Activated CD4-positive, alpha-beta T cell treated with anti-CD3 and anti-CD28 coated beads, Interleukin-2, amount 10 ng/mL, durations not matched to agents 24 days and 14 days (primary cell): ENCODE measurements around the gene CEP89. TPM values are rescaled to one million over a fixed set of nuclear protein-coding genes. Genes with fewer than 3 reads are reported as not detected.
"Not testable (repeated sequence)": the region's sequence is repeated elsewhere in the genome, so short reads cannot be mapped to it uniquely, and the experiment has no call there.

Source experiments
- DNase-seq: peaks from one replicate; pipeline ENCODE4 v3.0.0; 2022
- H3K27ac Mint-ChIP-seq: one replicate; pipeline ENCODE4 v1.8.0; 2022; ENCODE audit warnings: mild to moderate bottlenecking, mixed read lengths
- H3K27me3 Mint-ChIP-seq: one replicate; pipeline ENCODE4 v1.8.0; 2022; ENCODE audit warnings: mixed read lengths
- H3K36me3 Mint-ChIP-seq: one replicate; pipeline ENCODE4 v1.8.0; 2022; ENCODE audit warnings: low read depth, mild to moderate bottlenecking, mixed read lengths
- H3K4me1 Mint-ChIP-seq: one replicate; pipeline ENCODE4 v1.8.0; 2021; ENCODE audit warnings: mixed read lengths
- H3K4me3 Mint-ChIP-seq: one replicate; pipeline ENCODE4 v1.8.0; 2022; ENCODE audit warnings: mild to moderate bottlenecking, moderate library complexity, mixed read lengths
- H3K9me3 Mint-ChIP-seq: one replicate; pipeline ENCODE4 v1.8.0; 2021; ENCODE audit warnings: mixed read lengths
- intact Hi-C: fragments of 100-400 bp; cut with micrococcal nuclease; formaldehyde crosslinking; loops from one replicate; pipeline ENCODE4 v1.15.1; 2023
- total RNA-seq: library from RNA; stranded (reverse); gene quantifications from 2 replicates; pipeline ENCODE4 v1.2.3, GENCODE V29; 2022

The CEP89 gene
- total RNA-seq, 1 donor from 2014 or later, result 16.9 TPM

DNA sequence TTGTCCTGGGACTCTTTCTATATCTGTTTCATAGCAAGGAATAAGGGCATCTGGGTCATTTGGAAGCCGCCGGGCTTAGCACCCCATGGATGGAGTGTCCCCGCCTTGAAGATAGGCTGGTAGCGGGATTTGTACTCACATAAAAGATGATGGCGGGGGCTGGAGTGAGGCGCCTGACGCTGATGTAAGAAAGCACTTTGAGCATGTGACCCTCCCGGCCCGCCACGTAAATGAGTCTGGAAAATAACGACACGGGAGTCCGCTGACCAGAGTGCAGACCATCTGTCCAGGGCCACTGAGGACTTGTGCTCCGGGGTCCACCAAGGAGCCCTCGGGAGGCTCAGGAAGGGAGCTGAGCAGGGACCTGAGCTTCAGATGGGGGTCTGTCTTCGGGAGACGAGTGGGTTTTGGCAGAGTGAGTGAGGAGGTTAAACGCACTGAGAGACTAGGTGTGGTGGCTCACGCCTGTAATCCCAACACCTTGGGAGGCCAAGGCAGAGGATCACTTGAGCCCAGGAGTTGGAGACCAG, 128.0 kb downstream of the CEP89 start:
- Mint-ChIP-seq H3K27me3 (no peaks in the 10 kb centered on the region), H3K27ac (no peak overlapping the region), H3K4me1 (no peaks in the 10 kb centered on the region), H3K9me3 (peaks cover 6% of the 10 kb centered on the region), H3K4me3 (no peak overlapping the region), H3K36me3 (no peaks in the 10 kb centered on the region)
- intact Hi-C loops, result no loop called here
- no peak for DNase-seq

DNA sequence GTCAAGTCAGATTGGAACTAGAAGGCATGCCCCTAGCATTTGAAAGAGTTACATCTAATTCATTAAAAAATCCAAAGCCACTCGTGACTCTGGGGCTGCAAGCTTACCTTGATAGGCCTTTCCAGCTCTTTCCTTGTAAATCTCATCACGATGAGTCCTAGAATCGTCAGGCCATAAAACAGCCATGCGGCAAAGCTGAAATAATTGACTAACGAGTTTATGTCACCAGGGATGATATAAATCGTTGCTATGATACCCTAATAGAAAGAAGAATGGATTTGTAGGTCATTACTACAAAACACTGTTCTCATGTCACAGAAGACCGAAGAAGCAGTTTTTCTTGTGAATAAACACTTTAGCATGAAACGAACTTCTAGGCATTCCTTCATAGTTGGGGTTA, 129.7 kb downstream of the CEP89 start:
- no peaks in the 10 kb centered on the region for H3K36me3 Mint-ChIP-seq
- H3K4me1 Mint-ChIP-seq, result peaks cover 4% of the 10 kb centered on the region
- intact Hi-C loops, result no loop called here
- no peak for DNase-seq
- H3K27me3 Mint-ChIP-seq, result no peaks in the 10 kb centered on the region
- no peak overlapping the region for H3K4me3 Mint-ChIP-seq
- H3K27ac Mint-ChIP-seq, result no peak overlapping the region
- H3K9me3 Mint-ChIP-seq, result peaks cover 6% of the 10 kb centered on the region

DNA sequence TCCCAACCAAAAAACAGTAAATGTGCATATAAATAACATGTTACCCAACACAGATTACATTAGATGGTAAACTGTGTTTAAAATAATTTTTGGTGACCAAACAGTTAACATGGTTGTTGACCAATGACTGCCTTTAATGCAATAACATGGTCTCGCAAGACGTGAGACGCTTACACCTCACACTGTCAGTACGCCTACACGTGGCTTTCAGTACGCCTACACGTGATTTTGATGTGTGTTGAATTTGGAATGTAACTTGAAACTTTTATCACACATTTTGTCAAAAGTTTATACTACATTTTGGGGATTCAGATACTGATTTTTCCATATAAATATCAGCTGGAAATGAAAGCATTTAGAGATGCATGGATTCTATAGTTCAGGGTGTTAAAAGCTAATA, 134.2 kb downstream of the CEP89 start:
- Mint-ChIP-seq H3K36me3 (no peaks in the 10 kb centered on the region), H3K9me3 (peaks cover 6% of the 10 kb centered on the region), H3K27ac (no peak overlapping the region), H3K27me3 (no peaks in the 10 kb centered on the region), H3K4me1 (peaks cover 4% of the 10 kb centered on the region), H3K4me3 (no peak overlapping the region)
- DNase-seq, result no peak
- intact Hi-C loops, result no loop called here

DNA sequence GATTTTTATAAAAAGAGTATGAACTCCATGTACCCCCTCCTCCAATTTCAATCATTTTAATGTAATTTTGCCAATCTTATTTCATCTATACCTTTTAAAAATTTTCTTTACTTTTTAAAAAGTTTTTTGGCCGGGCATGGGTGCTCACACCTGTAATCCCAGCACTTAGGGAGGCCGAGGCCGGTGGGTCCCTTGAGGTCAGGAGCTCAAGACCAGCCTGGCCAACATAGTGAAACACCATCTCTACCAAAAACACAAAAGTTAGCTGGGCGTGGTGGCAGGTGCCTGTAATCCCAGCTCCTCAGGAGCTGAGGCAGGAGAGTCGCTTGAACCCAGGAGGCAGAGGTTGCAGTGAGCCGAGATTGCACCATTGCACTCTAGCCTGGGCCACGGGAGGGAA, 138.4 kb downstream of the CEP89 start:
- H3K4me1 Mint-ChIP-seq, result not testable (repeated sequence)

DNA sequence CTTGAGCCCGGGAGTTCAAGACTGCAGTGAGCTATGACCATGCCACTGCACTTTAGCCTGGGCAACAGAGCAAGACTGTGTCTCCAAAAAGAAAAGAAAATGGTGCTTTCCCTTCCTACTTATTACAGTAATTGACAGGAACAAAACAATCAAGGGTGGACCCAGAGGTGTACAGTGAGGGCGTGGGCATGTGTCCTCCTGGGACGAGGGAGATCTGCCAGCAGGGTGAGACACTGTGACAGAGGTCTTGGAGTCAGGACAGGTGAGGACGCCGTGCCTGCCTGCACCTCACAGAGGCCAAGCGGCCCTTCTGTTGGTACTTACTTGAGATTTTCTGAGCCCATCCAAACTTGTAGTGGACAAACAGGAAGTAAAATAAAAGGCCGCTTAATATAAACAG, 138.9 kb downstream of the CEP89 start:
- intact Hi-C loops, H3K4me3 Mint-ChIP-seq, H3K36me3 Mint-ChIP-seq, H3K27me3 Mint-ChIP-seq, DNase-seq, H3K9me3 Mint-ChIP-seq, H3K27ac Mint-ChIP-seq, H3K4me1 Mint-ChIP-seq: not testable (repeated sequence)

More for the DNA sequence above, 138.4 kb downstream of the CEP89 start:
- H3K27me3 Mint-ChIP-seq, H3K4me3 Mint-ChIP-seq, DNase-seq, H3K27ac Mint-ChIP-seq, intact Hi-C loops, H3K9me3 Mint-ChIP-seq, H3K36me3 Mint-ChIP-seq: not testable (repeated sequence)

DNA sequence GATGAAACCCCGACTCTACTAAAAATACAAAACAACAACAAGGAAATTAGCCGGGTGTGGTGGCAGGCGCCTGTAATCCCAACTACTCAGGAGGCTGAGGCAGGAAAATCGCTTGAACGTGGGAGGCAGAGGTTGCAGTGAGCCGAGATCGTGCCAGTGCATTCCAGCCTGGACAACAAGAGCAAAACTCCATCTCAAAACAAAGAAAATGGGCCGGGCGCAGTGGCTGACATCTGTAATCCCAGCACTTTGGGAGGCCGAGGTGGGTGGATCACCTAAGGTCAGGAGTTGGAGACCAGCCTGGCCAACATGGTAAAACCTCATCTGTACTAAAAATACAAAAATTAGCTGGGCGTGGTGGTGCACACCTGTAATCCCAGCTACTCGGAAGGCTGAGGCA, 139.7 kb downstream of the CEP89 start:
- H3K27me3 Mint-ChIP-seq, intact Hi-C loops, H3K4me1 Mint-ChIP-seq, DNase-seq, H3K9me3 Mint-ChIP-seq, H3K36me3 Mint-ChIP-seq, H3K4me3 Mint-ChIP-seq, H3K27ac Mint-ChIP-seq: not testable (repeated sequence)

DNA sequence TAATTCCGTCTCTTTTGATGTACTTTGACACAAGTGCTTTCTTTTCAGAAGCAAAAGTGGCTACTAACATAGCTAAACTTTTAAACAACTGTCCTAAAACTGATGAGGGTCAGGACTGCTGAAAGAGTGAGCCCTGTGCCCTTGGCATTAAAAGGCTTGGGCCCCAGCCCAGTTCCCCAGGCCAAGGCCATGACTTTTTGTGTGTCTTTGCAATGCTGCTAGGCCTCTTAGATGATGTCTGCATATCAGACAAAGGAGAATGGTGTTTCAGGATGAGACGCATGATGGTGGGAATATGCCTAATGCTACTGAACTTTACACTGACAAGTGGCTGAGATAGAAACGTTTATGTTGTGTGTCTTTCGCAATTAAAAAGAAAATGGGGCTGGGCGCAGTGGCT, 140.1 kb downstream of the CEP89 start:
- H3K36me3 Mint-ChIP-seq, result no peaks in the 10 kb centered on the region
- H3K27me3 Mint-ChIP-seq, result peaks cover 9% of the 10 kb centered on the region
- intact Hi-C loops, result no loop called here
- H3K4me1 Mint-ChIP-seq, result peaks cover 5% of the 10 kb centered on the region
- no peak for DNase-seq
- H3K27ac Mint-ChIP-seq, result no peak overlapping the region
- no peak overlapping the region for H3K4me3 Mint-ChIP-seq
- H3K9me3 Mint-ChIP-seq, result no peaks in the 10 kb centered on the region

DNA sequence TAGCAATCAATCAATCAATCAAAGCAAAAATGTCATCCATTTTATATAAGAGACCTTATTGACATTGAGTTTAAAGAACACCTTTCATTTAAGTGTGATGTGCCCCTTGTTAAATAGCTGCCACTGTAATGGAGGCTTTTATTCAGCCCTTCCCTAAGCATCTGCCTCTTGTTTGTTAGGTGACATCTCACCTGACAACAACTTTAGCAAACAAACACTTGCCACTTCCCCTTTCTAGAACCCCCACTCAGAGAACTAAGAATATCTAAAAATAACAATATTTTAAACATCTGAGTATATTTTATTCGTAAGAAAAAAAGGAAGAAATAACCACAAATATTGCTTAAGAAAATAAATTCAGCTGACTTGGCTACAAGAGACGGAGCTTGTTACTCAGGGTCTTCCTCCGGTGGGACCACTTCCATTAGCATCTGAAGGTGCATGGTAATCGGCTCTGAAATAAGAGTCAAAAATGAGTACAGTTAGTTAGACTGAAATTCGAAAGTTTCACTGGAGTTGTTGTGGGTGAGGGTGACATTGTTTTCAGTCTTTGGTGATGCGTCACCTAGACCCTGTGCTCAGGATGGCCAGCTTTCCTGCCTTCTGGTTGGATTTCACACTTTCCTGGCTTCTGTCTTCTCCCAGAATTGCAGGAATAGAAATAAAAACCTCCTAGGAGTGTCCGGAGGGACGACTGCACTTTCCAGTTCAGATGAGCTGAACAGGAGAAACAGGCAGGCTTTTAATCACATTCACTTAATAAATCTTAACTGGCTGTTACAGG, 141.3 kb downstream of the CEP89 start:
- Mint-ChIP-seq H3K36me3 (no peaks in the 10 kb centered on the region), H3K27me3 (peaks cover 9% of the 10 kb centered on the region), H3K4me3 (no peak overlapping the region), H3K27ac (no peak overlapping the region), H3K4me1 (peaks cover 5% of the 10 kb centered on the region), H3K9me3 (no peaks in the 10 kb centered on the region)
- no peak for DNase-seq
- intact Hi-C loops, result no loop called here

DNA sequence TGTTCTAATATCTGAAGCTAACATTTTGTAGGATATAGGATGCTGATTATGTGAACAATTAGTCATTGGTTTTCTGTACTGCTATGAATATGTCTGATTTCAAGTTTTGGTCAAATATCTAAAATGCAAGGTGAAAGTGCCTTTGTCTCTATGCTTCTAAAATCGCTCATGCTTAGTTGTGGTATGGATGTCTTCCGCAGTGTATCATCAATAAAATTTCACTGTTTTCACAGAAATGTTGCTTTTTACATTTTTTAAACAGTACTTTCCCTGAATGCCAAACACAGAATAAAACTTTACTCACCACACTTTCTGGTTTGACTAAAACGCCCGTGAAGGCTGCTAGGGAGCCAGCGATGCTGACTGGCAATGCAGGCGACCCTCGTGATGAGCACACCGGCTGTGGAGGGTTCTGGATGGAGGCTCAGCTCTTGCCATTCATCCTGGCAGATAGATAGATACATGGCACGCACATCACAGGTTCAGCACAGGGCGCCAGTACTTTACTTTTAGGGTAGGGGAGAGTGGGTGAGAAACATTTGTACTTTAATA, 142.3 kb downstream of the CEP89 start:
- H3K9me3 Mint-ChIP-seq, result no peaks in the 10 kb centered on the region
- no peak for DNase-seq
- no peaks in the 10 kb centered on the region for H3K36me3 Mint-ChIP-seq
- peaks cover 13% of the 10 kb centered on the region for H3K27me3 Mint-ChIP-seq
- intact Hi-C loops, result no loop called here
- no peak overlapping the region for H3K4me3 Mint-ChIP-seq
- H3K4me1 Mint-ChIP-seq, result peaks cover 5% of the 10 kb centered on the region
- no peak overlapping the region for H3K27ac Mint-ChIP-seq

DNA sequence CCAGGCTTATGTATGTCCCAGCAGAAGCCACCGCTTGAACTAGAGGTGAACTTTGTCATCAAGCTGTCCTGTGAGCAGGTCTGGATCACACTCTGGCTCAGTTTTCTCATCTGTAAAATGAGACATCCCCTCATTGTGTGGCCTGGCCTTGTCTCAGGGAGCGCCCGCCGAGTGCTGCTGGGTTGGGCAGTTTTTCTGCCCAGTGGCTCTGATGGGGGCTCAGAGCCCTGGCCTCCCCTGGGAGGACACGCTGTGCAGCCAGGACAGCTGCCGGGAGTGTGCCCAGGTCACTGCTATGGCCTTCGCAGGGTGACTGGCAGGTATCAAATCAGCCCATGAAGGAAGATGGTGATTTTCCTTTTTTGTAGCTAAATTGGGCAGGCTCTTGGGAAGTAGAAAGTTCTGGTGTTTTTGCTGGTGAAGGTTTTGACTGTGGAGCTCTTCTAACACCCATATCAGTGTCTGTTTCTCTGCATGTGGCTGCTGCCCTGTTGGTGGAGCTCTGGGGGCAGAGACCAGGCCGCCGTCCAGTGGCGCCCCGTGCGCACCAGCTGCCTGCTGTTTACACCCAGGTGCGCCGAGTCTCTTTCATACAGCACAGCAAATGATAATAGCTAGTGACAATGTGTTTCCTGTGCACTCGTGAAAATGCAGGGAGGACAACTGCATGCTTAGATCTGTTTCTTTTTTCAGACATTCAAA, 143.0 kb downstream of the CEP89 start:
- Mint-ChIP-seq H3K27me3 (peaks cover 15% of the 10 kb centered on the region), H3K27ac (no peak overlapping the region), H3K36me3 (no peaks in the 10 kb centered on the region), H3K9me3 (no peaks in the 10 kb centered on the region), H3K4me3 (no peak overlapping the region), H3K4me1 (peaks cover 5% of the 10 kb centered on the region)
- intact Hi-C loops, result no loop called here
- no peak for DNase-seq

DNA sequence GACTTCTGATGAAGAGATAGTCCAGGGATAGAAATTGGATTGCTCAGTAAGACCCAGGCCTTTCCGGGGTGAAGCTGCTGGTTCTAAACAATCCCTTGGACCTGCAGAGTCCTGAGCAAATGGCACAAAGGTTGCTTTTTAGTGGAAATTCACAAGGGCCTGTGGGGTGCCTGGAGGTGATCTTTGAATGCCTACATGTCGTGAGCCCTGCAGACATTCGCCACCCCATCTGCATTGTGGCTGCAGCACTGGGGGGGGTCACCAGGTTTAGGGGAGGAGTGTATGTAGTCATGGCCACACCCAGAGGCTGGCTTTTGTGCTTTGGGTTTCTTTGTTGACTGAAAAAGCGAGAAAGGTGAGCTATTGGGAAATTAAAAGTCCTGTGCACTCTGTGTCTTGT, 143.6 kb downstream of the CEP89 start:
- DNase-seq, result no peak
- no peak overlapping the region for H3K4me3 Mint-ChIP-seq
- H3K4me1 Mint-ChIP-seq, result peaks cover 5% of the 10 kb centered on the region
- peaks cover 15% of the 10 kb centered on the region for H3K27me3 Mint-ChIP-seq
- no peak overlapping the region for H3K27ac Mint-ChIP-seq
- intact Hi-C loops, result no loop called here
- no peaks in the 10 kb centered on the region for H3K36me3 Mint-ChIP-seq
- H3K9me3 Mint-ChIP-seq, result no peaks in the 10 kb centered on the region

Other genes starting within 250 kb of the CEP89 start
- 0.12 TPM in 1 of 2 replicates, not detected in the other for gene SLC7A9, start 102.2 kb downstream of the CEP89 start, total RNA-seq
- gene FAAP24, start 284 bp upstream of the CEP89 start, total RNA-seq, result 10.0 and 10.1 TPM in 2 replicates
- gene RHPN2, start 92.9 kb upstream of the CEP89 start, total RNA-seq, result 2.8 and 6.2 TPM in 2 replicates
- 11.7 and 12.9 TPM in 2 replicates for gene GPATCH1, start 109.2 kb upstream of the CEP89 start, total RNA-seq
- not detected in 2 replicates for gene WDR88, start 160.2 kb upstream of the CEP89 start, total RNA-seq
- gene LRP3, start 222.4 kb upstream of the CEP89 start, total RNA-seq, result 0.23 and 0.43 TPM in 2 replicates